Measurements from ENCODE around the gene CNTNAP5. TPM values are rescaled to one million over a fixed set of nuclear protein-coding genes. Genes with fewer than 3 reads are reported as not detected.

Gene CNTNAP5
- total and polyA plus RNA-seq, 9 of the 15 experiments (the other 6 are each of a cell fraction or from before 2014, with no cell fraction given): not detected

DNA sequence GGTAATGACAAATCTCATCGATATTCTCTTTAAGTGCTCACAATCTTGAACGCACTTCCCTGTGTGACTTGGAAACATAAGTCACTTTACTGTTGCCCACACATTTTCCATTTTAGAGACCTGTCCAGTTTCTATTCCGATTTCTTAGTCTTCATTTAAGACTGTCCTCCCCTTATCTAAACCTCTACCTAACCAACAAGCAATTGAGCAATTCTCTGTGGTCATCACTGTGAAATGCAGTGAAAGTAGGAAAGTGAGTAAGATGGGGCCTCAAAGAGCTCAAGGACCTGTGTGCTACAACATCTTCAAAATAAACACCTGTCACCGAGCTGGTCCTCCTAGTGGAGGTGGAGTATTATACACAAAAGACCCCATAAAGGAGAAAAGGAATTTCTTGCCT is 184.4 kb downstream of the CNTNAP5 start (continued):
- TF ChIP-seq ZNF318 (IDR thresholded peaks at IDR 0.05; ENCODE audit: borderline replicate concordance in 1 of 2, low read depth in 1 of 2): no peak
- TF ChIP-seq, protein P1, sequence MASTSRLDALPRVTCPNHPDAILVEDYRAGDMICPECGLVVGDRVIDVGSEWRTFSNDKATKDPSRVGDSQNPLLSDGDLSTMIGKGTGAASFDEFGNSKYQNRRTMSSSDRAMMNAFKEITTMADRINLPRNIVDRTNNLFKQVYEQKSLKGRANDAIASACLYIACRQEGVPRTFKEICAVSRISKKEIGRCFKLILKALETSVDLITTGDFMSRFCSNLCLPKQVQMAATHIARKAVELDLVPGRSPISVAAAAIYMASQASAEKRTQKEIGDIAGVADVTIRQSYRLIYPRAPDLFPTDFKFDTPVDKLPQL (IDR thresholded peaks at IDR 0.05; ENCODE audit: extremely low read depth, insufficient read length): no peak
- TF ChIP-seq, protein P2, sequence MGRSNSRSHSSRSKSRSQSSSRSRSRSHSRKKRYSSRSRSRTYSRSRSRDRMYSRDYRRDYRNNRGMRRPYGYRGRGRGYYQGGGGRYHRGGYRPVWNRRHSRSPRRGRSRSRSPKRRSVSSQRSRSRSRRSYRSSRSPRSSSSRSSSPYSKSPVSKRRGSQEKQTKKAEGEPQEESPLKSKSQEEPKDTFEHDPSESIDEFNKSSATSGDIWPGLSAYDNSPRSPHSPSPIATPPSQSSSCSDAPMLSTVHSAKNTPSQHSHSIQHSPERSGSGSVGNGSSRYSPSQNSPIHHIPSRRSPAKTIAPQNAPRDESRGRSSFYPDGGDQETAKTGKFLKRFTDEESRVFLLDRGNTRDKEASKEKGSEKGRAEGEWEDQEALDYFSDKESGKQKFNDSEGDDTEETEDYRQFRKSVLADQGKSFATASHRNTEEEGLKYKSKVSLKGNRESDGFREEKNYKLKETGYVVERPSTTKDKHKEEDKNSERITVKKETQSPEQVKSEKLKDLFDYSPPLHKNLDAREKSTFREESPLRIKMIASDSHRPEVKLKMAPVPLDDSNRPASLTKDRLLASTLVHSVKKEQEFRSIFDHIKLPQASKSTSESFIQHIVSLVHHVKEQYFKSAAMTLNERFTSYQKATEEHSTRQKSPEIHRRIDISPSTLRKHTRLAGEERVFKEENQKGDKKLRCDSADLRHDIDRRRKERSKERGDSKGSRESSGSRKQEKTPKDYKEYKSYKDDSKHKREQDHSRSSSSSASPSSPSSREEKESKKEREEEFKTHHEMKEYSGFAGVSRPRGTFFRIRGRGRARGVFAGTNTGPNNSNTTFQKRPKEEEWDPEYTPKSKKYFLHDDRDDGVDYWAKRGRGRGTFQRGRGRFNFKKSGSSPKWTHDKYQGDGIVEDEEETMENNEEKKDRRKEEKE (IDR thresholded peaks at IDR 0.05; ENCODE audit: borderline replicate concordance in 1 of 2, control insufficient read depth in 1 of 2, low read depth in 2 of 2, low read length in 1 of 2): no peak

Measured in K562 (cell line).